IPS-NIHi7 (cell line): ENCODE measurements around the gene NR2F6.
"Not testable (repeated sequence)": the region's sequence is repeated elsewhere in the genome, so short reads cannot be mapped to it uniquely, and the experiment has no call there.

ENCODE experiments used
- DNase-seq: peaks from one replicate; pipeline ENCODE4 v3.0.0; 2012; ENCODE audit warnings: mixed read lengths; ENCODE audit errors: extremely low spot score

NR2F6 gene

DNA sequence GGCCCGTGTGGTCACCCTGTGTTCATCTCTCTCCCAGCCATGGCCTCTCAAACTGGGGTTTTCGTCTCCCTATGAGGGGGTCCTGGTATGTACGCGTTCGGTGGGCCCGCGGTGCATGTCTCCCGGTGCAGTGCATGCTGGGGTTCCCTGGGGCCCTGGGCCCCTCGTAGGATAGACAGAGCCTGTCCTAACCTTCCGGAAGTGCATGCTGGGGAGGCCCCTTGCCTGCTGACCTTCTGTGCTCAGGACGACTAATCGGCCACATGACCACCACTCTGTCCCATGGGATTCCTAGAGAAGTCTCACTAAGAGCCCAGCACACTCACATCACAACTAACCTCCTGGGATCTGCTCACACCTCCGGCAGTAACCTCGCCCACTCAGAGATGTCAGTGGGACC is 35.4 kb downstream of the NR2F6 start:
- no peak for DNase-seq

- peak; percentile 99 for DNase-seq
These were observed 36.3 kb downstream of the NR2F6 start for GRCh38 chr19:17209126-17210036.

DNA sequence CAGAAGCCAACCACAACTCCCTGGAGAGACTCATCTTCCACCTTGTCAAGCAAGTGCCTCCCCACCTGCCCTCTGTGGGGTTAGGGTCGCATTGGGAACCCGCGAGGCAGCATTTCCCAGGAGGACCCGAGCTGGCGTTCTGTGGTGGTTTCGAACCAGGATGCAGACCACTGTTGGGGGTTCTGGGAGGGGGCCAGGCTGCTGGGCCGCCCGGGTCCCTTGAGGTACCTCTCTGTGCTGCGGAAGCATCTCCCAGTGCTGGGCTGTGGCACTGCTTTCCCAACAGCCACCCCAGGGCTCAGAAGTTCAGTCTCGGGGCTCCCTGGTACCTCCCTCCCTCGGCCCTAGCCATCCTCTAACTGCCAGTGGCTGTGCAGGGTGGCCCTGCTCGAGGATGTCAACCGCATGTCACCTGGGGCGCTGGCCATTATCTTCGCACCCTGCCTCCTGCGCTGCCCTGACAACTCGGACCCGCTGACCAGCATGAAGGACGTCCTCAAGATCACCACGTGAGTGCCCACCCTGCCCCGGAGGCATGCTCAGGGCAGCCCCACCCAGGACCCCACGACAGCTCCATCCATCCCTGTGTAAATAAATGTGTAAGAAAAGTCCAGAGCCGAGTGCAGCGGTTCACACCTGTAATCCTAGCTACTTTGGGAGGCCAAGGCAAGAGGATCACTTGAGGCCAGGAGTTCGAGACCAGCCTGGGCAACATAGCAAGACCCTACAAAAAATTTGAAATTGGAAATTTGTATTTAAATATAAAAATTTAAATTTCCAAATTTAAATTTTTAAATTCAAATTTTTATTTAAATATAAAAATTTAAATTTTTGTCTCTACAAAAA is 38.8 kb downstream of the NR2F6 start:
- no peak for DNase-seq

- DNase-seq, result peak; percentile 87
These were observed 40.2 kb downstream of the NR2F6 start for GRCh38 chr19:17205237-17206140.

GRCh38 chr19:17202713-17203112 is 43.0 kb downstream of the NR2F6 start:
- DNase-seq, result no peak

DNA sequence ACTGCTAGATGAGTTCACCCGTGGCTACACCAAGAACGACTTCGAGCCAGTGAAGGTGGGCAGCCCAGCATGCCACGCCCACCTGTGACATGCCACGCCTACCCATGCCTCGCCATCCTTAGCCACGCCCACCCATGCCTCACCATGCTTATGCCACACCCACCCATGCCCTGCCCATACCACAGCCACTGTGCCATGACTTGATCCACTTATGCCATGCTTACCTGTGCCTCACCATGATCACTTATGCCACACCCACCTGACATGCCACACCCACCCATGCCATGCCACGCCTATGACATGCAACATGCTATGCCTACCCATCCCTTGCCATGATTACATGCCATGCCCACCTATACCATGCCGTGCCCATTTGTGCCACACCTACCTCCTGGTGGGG is 43.5 kb downstream of the NR2F6 start:
- DNase-seq, result no peak

DNA sequence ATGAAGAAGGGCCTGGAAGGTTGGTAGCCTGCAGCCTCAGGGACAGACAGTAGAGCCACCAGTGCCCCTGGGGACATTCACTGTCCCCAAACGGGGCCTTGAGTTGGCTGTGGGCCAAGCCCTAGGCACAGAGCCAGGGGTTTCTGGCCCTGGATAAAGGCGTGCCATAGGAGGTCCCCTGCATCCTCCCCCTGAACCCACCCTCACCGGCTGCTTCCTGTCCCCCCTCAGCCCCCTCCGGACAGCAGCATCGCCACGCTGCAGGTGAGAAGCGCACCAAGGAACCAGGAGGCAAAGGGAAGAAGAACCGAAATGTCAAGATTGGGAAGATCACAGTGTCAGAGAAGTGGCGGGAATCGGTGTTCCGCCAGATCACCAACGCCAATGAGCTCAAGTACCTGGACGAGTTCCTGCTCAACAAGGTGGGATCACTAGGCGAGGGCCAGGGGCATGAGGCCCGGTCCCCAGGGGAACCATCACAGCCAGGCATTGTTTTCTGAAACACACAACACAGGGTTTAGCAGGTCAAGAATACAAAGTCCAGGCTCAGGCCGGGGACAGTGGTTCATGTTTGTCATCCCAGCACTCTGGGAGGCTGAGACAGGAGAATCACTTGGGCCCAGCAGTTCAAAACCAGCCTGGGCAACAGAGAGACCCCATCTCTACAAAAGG is 45.2 kb downstream of the NR2F6 start:
- no peak for DNase-seq

GRCh38 chr19:17197666-17198065 is 48.1 kb downstream of the NR2F6 start:
- DNase-seq, result no peak

DNA sequence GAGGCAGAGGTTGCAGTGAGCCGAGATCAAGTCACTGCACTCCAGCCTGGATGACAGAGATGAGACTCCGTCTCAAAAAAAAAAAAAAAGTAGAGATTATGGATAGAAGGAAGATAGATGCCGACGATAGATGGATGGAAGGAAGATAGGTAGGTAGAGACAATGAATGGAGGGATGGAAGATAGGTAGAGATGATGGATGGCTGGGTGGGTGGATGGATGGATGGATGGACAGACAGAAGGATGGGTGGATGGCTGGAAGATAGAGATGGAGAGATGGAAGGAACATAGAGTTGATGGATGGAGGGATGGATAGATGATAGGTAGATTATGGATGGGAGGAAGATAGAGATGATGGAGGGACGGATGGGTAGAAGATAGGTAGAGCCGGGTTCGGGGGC is 49.1 kb downstream of the NR2F6 start:
- DNase-seq, result no peak

GRCh38 chr19:17195106-17195505 is 50.6 kb downstream of the NR2F6 start:
- DNase-seq, result no peak

DNA sequence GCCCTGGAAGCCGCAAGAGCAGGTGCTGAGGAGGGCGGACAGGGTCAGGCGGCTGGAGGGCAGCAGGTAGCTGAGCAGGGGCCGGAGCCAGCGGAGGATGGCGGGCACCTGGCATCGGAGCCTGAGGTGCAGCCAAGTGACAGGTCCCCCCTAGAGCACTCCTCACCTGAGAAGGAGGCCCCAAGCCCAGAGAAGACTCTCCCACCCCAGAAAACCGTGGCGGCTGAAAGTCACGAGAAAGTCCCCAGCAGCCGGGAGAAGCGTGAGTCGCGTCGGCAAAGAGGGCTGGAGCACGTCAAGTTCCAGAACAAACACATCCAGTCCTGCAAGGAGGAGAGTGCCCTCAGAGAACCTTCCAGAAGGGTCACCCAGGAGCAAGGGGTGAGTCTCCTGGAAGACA is 51.1 kb downstream of the NR2F6 start:
- no peak for DNase-seq

GRCh38 chr19:17192751-17193150 is 53.0 kb downstream of the NR2F6 start:
- no peak for DNase-seq

DNA sequence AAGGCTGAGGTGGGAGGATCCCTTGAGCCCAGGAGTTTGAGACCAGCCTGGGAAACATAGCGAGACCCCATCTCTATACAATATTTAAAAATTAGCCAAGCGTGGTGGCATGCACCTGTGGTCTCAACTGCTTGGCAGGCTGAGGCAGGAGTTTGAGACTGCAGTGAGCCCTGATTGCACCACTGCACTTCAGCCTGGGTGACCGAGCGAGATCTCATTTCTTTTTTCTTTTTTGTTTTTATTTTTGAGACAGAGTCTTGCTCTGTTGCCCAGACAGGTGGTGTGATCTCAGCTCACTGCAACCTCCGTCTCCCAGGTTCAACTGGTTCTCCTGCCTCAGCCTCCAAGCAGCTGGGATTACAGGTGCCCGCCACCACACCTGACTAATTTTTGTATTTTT is 54.0 kb downstream of the NR2F6 start:
- not testable (repeated sequence) for DNase-seq

DNA sequence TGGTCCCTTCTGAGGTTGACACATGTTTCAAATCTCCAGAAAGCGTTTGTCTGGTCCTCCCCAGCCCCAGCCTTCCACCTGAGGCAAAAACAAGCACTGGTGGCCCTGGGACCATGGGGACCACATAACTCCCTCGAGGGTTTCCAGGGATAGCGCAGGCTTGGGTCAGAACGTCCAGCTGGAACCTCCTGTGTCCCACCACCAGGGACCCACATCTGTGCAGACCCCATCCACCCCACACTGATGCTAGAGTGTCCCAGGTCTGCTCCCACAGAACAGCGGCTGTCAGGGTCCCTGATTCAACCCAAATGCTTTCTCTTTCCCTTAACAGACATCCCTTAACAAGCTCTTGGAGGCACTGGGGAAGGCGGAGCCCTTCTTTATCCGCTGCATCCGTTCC is 60.1 kb downstream of the NR2F6 start:
- DNase-seq, result no peak

- DNase-seq, result no peak
These were observed 61.3 kb downstream of the NR2F6 start for GRCh38 chr19:17184371-17184841.

DNA sequence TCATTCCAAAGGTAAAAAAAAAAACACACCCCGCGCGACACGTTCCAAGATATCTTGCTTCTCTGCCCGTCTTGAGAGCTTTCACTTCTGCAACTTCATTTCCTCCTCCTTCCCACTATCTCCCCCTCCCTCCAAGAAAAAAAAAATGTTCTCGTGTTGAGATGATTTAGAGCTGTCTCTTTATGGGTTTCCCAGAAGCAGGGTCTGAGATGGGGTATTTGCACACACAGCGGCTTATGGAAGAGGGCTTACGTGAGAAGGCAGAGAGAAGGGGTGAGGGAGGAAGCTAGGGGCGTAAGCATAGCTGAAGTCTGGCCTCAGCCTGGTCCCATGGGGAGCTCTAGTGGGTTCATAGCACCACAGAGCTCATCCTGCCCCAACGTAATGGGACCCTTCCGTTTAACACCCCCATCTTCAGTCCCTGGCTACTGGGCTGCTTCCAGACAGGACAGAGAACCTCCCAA is 61.8 kb downstream of the NR2F6 start:
- DNase-seq, result no peak

DNA sequence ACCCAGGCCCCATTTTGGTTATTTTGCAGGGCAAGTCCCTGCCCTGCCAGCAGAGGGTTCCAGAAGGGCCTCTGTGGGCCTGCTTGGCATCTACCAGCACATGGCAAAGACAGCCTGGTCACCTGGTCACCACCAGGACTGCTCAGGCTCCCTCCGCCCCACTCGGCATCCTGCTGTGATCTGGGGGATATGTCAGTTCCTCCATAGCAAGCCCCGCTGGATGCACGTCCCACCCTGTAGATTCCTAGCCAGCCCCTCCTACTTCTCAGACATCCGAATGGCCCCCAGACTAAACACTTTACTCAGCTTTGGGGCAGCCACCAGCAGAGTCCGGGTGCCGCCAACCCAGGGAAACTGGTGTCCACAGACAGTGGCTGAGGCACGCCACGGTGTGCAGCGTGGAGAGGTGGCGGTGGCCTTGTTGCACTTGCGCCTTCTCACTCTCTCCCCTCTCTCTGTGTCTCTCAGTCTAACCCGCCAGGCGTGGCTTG is 62.4 kb downstream of the NR2F6 start:
- no peak for DNase-seq
